ENCODE results near the gene FGFBP1. TPM values are rescaled to one million over a fixed set of nuclear protein-coding genes. Genes with fewer than 3 reads are reported as not detected.

FGFBP1 gene
- total and polyA plus RNA-seq, 9 of the 15 experiments (the other 6 are each of a cell fraction or from before 2014, with no cell fraction given), result not detected

GRCh38 chr4:15891312-15891711, 47.2 kb downstream of the FGFBP1 start:
- Histone ChIP-seq H3K4me3 (no peak overlapping the region), H3K27ac (ENCODE audit: extremely low read depth, low read depth, low read length) (no peak overlapping the region), H3K79me2 (ENCODE audit: control insufficient read depth, insufficient read depth, low read length) (no peaks in the 10 kb centered on the region), H3K9ac (ENCODE audit: insufficient read depth in 1 of 2, low read depth in 2 of 2, low read length in 2 of 2) (no peak overlapping the region), H2AFZ (ENCODE audit: low read depth, low read length) (no peak overlapping the region), H3K4me1 (replicated peaks in 1 of 2; ENCODE audit: control insufficient read depth in 2 of 2, insufficient read depth in 2 of 2, low read length in 2 of 2) (no peaks in the 10 kb centered on the region), H3K27me3 (ENCODE audit: control insufficient read depth in 2 of 2, insufficient read depth in 2 of 2, low read length in 2 of 2) (no peaks in the 10 kb centered on the region), H4K20me1 (replicated peaks; ENCODE audit: control insufficient read depth, insufficient read depth, low read length) (no peaks in the 10 kb centered on the region), H3K9me3 (replicated peaks; ENCODE audit: control insufficient read depth, insufficient read depth, low read depth, low read length) (no peaks in the 10 kb centered on the region), H3K36me3 (ENCODE audit: control insufficient read depth, insufficient read depth, low read length) (no peaks in the 10 kb centered on the region), H3K4me2 (ENCODE audit: insufficient read depth, low read length) (no peak overlapping the region), H3K9me1 (ENCODE audit: control insufficient read depth, insufficient read depth, low read length) (no peaks in the 10 kb centered on the region)
- POLR2A ChIA-PET, result no interaction called here
- CTCF ChIA-PET (ENCODE audit: low intra/inter-chr PET ratio), result no interaction called here
- WGBS (ENCODE audit: insufficient coverage, low coverage, missing lambda C conversion rate), result 0% methylated on average over 4 of the region's 4 CpGs
- DNase-seq (ENCODE audit: extremely low read depth in 1 of 4, low spot score in 3 of 4), result no peak
- BruUV-seq (replicated peaks), result no TSS peak
- intact Hi-C loops (cut with micrococcal nuclease) (no loop called here), in situ Hi-C loops (cut with MboI) (no loop called here)
- FAIRE-seq, result no peak
- no peak for ATAC-seq
- no peak for TF ChIP-seq ZNF12 (CRISPR knock-in tag; IDR thresholded peaks at IDR 0.05)
- no peak for TF ChIP-seq ZNF175 (CRISPR knock-in tag; IDR thresholded peaks at IDR 0.05; ENCODE audit: low read depth)
- TF ChIP-seq KAT2B (IDR thresholded peaks at IDR 0.05; ENCODE audit: low read depth, low read length), result no peak

GRCh38 chr4:15890246-15890829, 48.2 kb downstream of the FGFBP1 start:
- Histone ChIP-seq H3K4me1 (replicated peaks in 1 of 2; ENCODE audit: control insufficient read depth in 2 of 2, insufficient read depth in 2 of 2, low read length in 2 of 2) (no peaks in the 10 kb centered on the region), H3K79me2 (ENCODE audit: control insufficient read depth, insufficient read depth, low read length) (no peaks in the 10 kb centered on the region), H4K20me1 (replicated peaks; ENCODE audit: control insufficient read depth, insufficient read depth, low read length) (no peaks in the 10 kb centered on the region), H3K9me1 (ENCODE audit: control insufficient read depth, insufficient read depth, low read length) (no peaks in the 10 kb centered on the region), H3K4me2 (ENCODE audit: insufficient read depth, low read length) (no peak overlapping the region), H3K27me3 (ENCODE audit: control insufficient read depth in 2 of 2, insufficient read depth in 2 of 2, low read length in 2 of 2) (no peaks in the 10 kb centered on the region; a peak in 1 of 5 replicates), H3K4me3 (no peak overlapping the region), H3K36me3 (ENCODE audit: control insufficient read depth, insufficient read depth, low read length) (no peaks in the 10 kb centered on the region), H3K27ac (ENCODE audit: extremely low read depth, low read depth, low read length) (no peak overlapping the region), H3K9ac (ENCODE audit: insufficient read depth in 1 of 2, low read depth in 2 of 2, low read length in 2 of 2) (no peak overlapping the region), H2AFZ (ENCODE audit: low read depth, low read length) (no peak overlapping the region), H3K9me3 (replicated peaks; ENCODE audit: control insufficient read depth, insufficient read depth, low read depth, low read length) (no peaks in the 10 kb centered on the region)
- intact Hi-C loops (cut with micrococcal nuclease), result no loop called here
- POLR2A ChIA-PET, result no interaction called here
- WGBS (ENCODE audit: insufficient coverage, low coverage, missing lambda C conversion rate), result 0% methylated on average over 4 of the region's 4 CpGs
- BruUV-seq (replicated peaks), result no TSS peak
- no peak for ATAC-seq
- in situ Hi-C loops (cut with MboI), result no loop called here
- no peak for DNase-seq (ENCODE audit: extremely low read depth in 1 of 4, low spot score in 3 of 4)
- CTCF ChIA-PET (ENCODE audit: low intra/inter-chr PET ratio), result no interaction called here
- FAIRE-seq, result no peak
- TF ChIP-seq CC2D1A (IDR thresholded peaks at IDR 0.05) (no peak), NKRF (IDR thresholded peaks at IDR 0.05; ENCODE audit: borderline replicate concordance) (no peak), TCF3 (CRISPR knock-in tag; IDR thresholded peaks at IDR 0.05) (no peak), ZNF592 (IDR thresholded peaks at IDR 0.05) (no peak), E2F1 (CRISPR knock-in tag; IDR thresholded peaks at IDR 0.05) (no peak), ZFP1 (CRISPR knock-in tag; IDR thresholded peaks at IDR 0.05) (no peak)
